Neural crest cell (in vitro differentiated cells): ENCODE measurements around the gene ANGPT4. TPM values are rescaled to one million over a fixed set of nuclear protein-coding genes. Genes with fewer than 3 reads are reported as not detected.
"Not testable (repeated sequence)": the region's sequence is repeated elsewhere in the genome, so short reads cannot be mapped to it uniquely, and the experiment has no call there.

ENCODE experiments used
- DNase-seq: peaks from one replicate; pipeline ENCODE4 v3.0.0; 2021; ENCODE audit warnings: low read depth, mixed read lengths, low spot score
- H3K27ac Mint-ChIP-seq: one replicate; pipeline ENCODE4 v1.8.0; 2021; ENCODE audit warnings: mild to moderate bottlenecking, mixed read lengths; ENCODE audit not compliant: unreplicated experiment
- H3K27me3 Mint-ChIP-seq: 2 replicates; pipeline ENCODE4 v1.8.0; 2021; ENCODE audit warnings: low read depth, mild to moderate bottlenecking, mixed read lengths
- H3K36me3 Mint-ChIP-seq: 2 replicates; pipeline ENCODE4 v1.8.0; 2021; ENCODE audit warnings: low read depth, mild to moderate bottlenecking, mixed read lengths
- H3K4me1 Mint-ChIP-seq: 2 replicates; pipeline ENCODE4 v1.8.0; 2021; ENCODE audit warnings: mixed read lengths
- H3K4me3 Mint-ChIP-seq: one replicate; pipeline ENCODE4 v1.8.0; 2021; ENCODE audit warnings: mild to moderate bottlenecking, mixed read lengths
- H3K9me3 Mint-ChIP-seq: 2 replicates; pipeline ENCODE4 v1.8.0; 2021; ENCODE audit warnings: mixed read lengths
- CTCF ChIP-seq: fragments of 200-600 bp; sonication (generic); conservative IDR thresholded peaks from 2 replicates; pipeline ENCODE4 v1.5.0; 2021; ENCODE audit warnings: antibody characterized with exemption, mild to moderate bottlenecking
- total RNA-seq: library from RNA; stranded (reverse); gene quantifications from 2 replicates; pipeline ENCODE4 v1.2.1, GENCODE V29; 2021

Gene ANGPT4
- total RNA-seq, 1 donor from 2014 or later: 0.07 TPM

DNA sequence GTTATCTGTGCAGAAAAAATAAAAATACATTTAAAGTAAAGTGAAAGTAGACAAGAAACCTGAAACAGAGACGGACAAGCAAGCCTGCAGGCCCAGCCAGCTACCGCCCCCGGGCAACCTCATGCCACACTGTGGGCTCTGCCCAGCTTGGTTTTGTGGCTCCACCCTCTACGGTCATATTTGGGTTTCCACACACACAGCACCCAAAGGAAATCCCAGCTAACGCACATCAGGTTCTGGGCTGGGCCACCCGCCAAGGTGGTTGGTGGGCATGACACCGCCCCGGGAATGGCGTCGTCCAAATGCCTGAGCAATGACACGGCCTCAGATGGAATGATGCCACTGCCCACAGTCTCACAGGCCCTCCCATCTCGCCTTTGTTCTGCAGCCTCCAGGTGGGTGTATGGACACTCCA is 59.8 kb downstream of the ANGPT4 start:
- Mint-ChIP-seq H3K36me3 (no peaks in the 10 kb centered on the region), H3K27me3 (peaks cover 2% of the 10 kb centered on the region), H3K27ac (no peak overlapping the region), H3K4me1 (no peaks in the 10 kb centered on the region), H3K4me3 (no peak overlapping the region), H3K9me3 (no peaks in the 10 kb centered on the region)
- no peak for TF ChIP-seq CTCF
- DNase-seq: no peak

- peak overlapping the region; percentile 12 for H3K27ac Mint-ChIP-seq
- no peak overlapping the region for H3K4me3 Mint-ChIP-seq
- TF ChIP-seq CTCF: no peak
- no peak for DNase-seq
- no peaks in the 10 kb centered on the region for H3K36me3 Mint-ChIP-seq
- peaks cover 2% of the 10 kb centered on the region for H3K27me3 Mint-ChIP-seq
- no peaks in the 10 kb centered on the region for H3K4me1 Mint-ChIP-seq
- no peaks in the 10 kb centered on the region for H3K9me3 Mint-ChIP-seq
Measured at GRCh38 chr20:855466-856360, 60.4 kb downstream of the ANGPT4 start.

GRCh38 chr20:854601-855000 is 61.5 kb downstream of the ANGPT4 start:
- Mint-ChIP-seq H3K9me3 (no peaks in the 10 kb centered on the region), H3K27me3 (no peaks in the 10 kb centered on the region), H3K27ac (no peak overlapping the region), H3K4me3 (no peak overlapping the region), H3K4me1 (no peaks in the 10 kb centered on the region), H3K36me3 (no peaks in the 10 kb centered on the region)
- TF ChIP-seq CTCF: no peak
- DNase-seq: no peak

GRCh38 chr20:853406-853996 is 62.6 kb downstream of the ANGPT4 start:
- H3K4me3 Mint-ChIP-seq: no peak overlapping the region
- H3K27ac Mint-ChIP-seq: no peak overlapping the region
- H3K27me3 Mint-ChIP-seq: no peaks in the 10 kb centered on the region

DNA sequence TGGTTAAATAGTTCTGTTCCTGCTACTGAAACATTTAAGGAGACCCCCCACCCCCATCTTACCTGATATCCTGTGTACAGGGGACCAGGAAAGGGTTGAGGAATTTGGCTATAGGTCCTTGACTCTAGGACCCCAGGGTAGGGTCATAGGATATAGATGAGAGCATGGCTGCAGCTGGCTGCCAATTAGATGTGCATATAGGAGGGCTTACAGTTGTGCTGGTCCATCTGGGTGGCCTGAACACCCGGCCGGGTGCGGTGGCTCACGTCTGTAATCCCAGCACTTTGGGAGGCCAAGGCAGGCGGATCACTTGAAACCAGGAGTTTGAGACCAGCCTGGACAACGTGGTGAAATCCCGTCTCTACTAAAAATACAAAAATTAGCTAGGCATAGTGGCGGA is 67.4 kb downstream of the ANGPT4 start:
- H3K9me3 Mint-ChIP-seq, H3K36me3 Mint-ChIP-seq, H3K27me3 Mint-ChIP-seq: not testable (repeated sequence)

More at GRCh38 chr20:853406-853996, 62.6 kb downstream of the ANGPT4 start:
- Mint-ChIP-seq H3K36me3 (no peaks in the 10 kb centered on the region), H3K4me1 (no peaks in the 10 kb centered on the region), H3K9me3 (no peaks in the 10 kb centered on the region)
- no peak for DNase-seq
- TF ChIP-seq CTCF: no peak

DNA sequence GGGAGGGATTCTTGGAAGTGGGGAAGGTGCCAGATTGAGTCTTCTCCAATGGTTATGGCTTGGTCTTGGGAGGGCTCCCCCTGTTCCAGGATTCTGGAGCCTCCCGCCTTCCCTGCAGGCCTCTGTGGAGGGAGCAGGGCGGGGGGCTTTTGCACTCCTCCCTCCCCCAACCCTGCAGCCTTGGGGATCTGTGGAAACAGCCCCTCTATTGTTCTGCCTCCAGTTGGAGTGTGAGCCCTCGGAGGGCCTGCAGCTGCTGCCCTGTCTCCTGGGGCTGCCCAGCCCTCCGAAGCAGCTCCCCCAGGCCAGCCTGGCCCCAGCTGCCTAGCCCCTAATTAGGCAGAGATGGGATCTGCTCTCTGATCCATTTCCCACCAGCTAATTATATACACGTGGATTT is 67.9 kb downstream of the ANGPT4 start:
- no peaks in the 10 kb centered on the region for H3K9me3 Mint-ChIP-seq
- peaks cover 32% of the 10 kb centered on the region for H3K4me1 Mint-ChIP-seq
- H3K36me3 Mint-ChIP-seq: peaks cover 2% of the 10 kb centered on the region
- H3K27ac Mint-ChIP-seq: no peak overlapping the region
- no peak for TF ChIP-seq CTCF
- peak overlapping the region; percentile 77 for H3K4me3 Mint-ChIP-seq
- H3K27me3 Mint-ChIP-seq: peaks cover 12% of the 10 kb centered on the region
- DNase-seq: no peak

More for the DNA sequence above, 67.4 kb downstream of the ANGPT4 start:
- not testable (repeated sequence) for DNase-seq, H3K27ac Mint-ChIP-seq
- Mint-ChIP-seq H3K4me3 (peak overlapping the region; percentile 65), H3K4me1 (peaks cover 32% of the 10 kb centered on the region)
